HL-60/S4 treated with retinoic acid at 250 ng/mL for 4 days and 3 days (cell line): ENCODE results near the gene ITGB6.

Source experiments
- in situ Hi-C: fragments of 300-500 bp; cut with MboI; formaldehyde crosslinking; loops from 2 replicates; pipeline ENCODE4 v1.7.0; 2022; ENCODE audit warnings: low sequenced_read_pairs

ITGB6 gene

GRCh38 chr2:160105366-160105765, 94.7 kb downstream of the ITGB6 start:
- in situ Hi-C loops, result loop anchor here (25.0 kb wide), 1 partner anchor 907 kb away; no protein-coding TSS in a partner anchor

GRCh38 chr2:160104115-160104514, 96.0 kb downstream of the ITGB6 start:
- in situ Hi-C loops, result loop anchor here (25.0 kb wide), 1 partner anchor 908 kb away; no protein-coding TSS in a partner anchor

DNA sequence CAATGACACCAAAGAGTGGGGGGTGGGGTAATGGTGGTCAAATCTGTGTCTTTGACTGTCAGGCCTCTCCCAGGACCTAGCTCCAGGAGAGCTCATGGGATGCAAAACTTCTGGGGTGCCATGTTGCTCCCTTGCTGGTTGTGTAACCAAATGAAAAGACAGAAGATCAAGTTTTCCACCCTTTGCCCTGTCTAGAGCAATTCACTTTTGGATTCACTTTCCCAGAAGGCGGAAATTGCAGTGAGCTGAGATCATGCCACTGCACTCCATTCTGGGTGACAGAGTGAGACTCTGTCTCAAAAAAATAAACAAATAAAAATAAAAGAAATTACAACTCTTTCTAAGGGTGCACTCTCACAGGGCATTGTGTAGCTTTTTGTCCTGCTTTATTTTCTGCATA, 102.7 kb downstream of the ITGB6 start:
- in situ Hi-C loops, result no loop called here

DNA sequence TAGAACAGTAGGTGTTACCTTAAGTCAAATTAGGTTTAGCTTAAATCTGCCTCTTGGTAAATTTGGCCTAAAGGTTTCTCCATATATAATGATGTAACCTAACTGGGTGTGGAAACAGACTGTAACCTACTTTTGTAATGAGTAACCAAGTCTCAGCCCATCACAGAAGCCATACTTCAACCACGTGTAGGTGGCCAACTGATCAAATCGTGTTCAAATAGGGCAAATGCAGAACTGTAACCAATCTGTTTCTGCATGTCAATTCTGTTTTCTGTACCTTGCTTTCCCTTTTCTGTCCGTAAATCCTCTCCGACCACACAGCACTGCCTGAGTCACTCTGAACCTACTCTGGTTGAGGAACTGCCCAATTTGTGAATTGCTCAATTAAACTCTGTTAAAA, 103.7 kb downstream of the ITGB6 start:
- in situ Hi-C loops, result no loop called here

DNA sequence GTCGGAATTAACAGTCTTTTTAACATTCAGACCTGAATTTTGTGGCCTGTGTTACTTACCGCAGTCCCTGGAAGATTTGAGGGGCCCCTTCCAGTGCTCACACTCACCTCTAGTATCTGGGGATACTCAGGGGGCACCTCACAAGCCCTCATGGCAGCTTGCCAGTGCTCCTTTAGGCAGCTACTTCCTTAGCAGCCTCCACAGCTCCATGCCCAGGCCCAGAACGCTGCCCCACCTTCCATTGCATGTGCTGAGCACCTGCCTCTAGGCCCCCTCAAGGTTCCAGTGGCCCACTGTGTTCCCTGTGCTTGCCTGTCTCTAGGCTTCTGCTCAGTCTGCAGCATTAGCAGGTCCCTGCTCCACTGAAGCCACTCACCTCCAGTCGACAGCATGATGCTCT, 107.6 kb downstream of the ITGB6 start:
- in situ Hi-C loops, result no loop called here

GRCh38 chr2:160091381-160091780, 108.7 kb downstream of the ITGB6 start:
- in situ Hi-C loops, result no loop called here

- in situ Hi-C loops, result no loop called here
These were observed 112.0 kb downstream of the ITGB6 start for GRCh38 chr2:160087854-160088745.

DNA sequence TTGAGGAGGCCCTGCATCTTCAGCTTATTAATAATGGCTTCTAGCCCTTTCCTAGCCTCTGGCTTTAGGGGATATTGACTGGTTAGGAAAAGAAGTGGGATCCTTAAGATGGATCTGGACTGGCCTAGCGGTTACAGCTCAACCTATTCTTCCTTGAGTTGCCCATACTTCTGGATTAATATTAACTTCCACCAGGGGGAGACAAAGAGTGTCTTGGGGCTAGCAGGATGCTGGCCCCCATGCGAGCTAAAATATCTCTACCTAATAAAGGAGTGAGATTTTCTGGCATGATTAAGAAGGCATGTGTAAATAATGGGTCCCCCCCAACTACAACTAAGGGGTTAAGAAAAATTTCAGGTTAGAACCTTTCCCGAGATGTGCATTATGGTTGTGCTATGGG, 114.4 kb downstream of the ITGB6 start:
- in situ Hi-C loops, result no loop called here

- in situ Hi-C loops, result no loop called here
These were observed 121.9 kb downstream of the ITGB6 start for GRCh38 chr2:160077912-160078810.

DNA sequence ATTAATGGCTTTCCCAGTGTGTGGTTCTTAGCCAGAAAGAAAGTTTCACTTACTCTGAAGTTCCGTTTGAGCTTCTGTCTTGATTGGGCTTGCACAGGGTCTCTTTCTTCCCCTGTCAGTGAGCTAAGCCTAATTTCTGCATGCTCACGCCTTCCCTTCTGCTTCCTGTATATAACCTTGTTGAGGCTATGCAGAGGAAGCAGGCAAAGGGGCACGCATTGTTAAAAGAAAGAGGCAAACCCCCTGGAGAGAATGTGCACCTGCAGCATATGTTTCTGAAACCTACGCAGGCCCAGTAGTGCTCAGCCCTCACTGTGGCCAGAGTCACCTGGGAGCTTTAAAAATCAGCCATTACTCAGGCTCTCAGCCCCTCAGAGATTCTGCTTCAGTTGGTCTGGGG, 123.2 kb downstream of the ITGB6 start:
- in situ Hi-C loops, result no loop called here

DNA sequence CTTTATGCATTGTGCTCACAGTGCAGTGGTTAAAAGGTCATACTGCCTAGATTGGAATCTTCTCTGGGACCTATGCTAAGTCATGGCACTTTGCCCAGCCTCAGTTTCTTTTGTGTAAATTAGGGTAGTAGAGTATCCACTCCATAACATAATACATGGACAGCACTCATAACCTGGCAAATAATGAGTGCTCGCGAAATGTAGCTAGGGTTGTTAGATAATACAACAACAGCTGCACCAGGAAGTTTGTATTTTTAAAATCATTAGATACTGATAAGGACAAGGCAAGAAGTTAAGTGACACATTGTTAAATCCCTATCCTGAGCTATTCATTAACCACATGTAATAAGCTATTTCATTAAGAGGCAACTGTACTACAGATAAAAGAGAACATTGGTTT, 123.8 kb downstream of the ITGB6 start:
- in situ Hi-C loops, result no loop called here

- in situ Hi-C loops, result no loop called here
These were observed 124.9 kb downstream of the ITGB6 start for GRCh38 chr2:160075171-160075570.

DNA sequence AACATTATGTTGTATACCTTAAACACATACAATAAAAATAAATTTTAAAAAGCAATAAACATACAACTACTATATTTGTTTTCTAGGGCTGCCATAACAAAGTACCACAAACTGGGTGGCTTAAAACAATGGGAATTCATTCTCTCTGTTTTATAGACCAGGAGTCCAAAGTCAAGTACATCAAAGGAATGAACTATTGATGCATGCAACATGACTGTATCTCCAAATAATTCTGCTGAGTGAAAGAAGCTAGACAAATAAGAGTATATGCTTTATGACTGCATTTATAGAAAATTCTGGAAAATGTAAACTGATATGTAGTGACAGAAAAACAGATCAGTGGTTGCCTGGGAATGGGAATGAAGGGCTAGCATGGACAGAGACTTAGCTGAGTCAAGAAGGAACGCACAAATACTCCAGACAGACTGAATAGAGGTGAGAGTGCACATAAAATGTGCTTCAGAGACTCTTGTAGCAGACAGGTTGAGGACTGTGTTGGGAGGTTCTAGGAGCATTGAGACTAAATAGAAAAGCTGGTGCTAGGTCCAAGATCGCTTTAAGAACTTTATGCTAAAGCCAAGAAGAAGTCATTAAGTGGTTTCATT, 126.7 kb downstream of the ITGB6 start:
- in situ Hi-C loops, result no loop called here

DNA sequence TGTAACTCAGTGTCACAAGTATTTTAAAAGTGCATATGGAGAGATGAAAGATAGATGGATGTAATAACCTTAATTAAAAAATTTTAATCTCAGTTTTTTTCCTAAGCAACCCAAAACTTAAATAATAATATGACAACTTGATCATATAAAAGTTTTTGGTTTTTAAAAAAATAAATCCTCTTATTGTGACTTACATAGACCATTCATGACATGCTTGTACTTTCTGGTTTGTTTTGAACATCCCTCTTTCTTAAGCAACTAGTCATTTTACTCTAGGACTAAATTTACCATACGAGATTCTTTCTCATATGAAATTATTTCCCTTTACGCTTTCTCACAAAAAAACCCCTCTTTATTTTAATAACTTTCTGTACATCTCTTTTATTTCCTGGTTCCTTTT, 131.2 kb downstream of the ITGB6 start:
- in situ Hi-C loops, result no loop called here

DNA sequence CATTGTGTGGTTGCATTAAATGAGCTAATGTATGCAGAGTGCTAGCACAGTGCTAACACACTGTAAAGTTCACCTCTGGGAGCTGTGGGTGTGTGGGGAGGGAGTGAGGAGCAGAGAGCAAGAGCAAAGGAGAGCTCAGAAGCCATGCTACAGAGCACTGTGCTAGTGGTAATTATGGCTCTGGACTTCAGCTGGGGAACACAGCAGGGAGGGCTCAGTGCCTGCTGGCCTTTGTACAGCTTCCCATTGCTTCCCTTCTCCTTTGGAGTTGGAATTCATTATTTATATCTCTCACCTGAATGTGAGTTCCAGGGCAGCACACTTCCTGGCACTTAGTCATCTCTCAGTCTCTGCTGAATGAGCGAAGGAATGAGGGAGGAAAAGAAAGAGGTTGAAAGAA, 135.2 kb downstream of the ITGB6 start:
- in situ Hi-C loops, result no loop called here

DNA sequence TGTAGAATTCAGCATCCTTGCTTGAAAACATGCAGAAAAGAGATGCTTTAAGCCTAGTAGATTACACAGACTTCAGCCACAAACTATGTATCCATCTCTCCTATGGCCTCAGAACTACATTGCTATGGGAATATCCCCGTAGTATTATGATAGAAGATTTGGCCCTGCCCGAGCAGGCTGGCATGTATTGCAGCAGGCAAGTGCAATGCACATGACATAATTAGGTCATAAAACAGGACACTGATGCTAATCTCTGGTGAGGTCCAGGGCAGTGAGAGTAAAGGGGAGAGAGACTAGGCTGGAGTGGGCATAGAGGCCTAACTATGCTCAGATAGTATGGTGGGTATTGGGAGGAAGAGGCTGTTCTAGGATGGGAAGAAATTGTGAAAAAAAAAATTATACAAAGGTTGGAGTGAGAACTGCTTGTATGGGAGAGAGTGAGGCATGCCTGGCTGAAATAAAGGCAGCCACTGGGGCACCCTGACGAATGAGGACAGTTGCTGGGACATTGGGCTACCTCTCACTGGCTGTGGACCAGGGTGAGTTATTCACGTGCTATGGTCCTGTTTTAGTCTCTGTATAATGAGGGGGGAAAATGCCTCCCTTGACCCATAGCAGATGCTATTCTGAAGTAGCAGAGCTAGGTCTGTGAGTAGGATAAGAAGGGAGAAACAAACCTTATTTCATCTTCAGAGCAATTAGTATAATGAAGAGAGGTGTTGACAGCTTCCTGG, 136.0 kb downstream of the ITGB6 start:
- in situ Hi-C loops, result no loop called here

DNA sequence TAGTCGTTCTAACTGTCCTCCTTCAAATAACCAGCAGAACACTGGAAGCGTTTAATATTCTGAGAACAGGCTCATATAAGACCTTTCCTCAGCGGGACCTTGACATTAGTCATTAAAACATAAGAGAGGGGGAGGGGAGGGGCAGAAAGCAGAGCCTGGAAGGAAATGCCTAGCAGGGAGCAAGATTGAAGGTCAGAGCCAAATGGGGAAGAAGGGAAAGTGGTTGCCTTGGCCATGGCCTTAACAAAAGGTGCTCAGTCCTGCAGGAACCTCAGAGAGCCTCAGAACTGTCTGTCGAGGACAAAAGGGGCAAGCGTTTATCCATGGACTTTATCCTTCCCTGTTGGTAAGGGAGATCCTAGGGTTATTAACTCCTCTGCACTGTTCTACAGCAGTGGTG, 136.8 kb downstream of the ITGB6 start:
- in situ Hi-C loops, result no loop called here

DNA sequence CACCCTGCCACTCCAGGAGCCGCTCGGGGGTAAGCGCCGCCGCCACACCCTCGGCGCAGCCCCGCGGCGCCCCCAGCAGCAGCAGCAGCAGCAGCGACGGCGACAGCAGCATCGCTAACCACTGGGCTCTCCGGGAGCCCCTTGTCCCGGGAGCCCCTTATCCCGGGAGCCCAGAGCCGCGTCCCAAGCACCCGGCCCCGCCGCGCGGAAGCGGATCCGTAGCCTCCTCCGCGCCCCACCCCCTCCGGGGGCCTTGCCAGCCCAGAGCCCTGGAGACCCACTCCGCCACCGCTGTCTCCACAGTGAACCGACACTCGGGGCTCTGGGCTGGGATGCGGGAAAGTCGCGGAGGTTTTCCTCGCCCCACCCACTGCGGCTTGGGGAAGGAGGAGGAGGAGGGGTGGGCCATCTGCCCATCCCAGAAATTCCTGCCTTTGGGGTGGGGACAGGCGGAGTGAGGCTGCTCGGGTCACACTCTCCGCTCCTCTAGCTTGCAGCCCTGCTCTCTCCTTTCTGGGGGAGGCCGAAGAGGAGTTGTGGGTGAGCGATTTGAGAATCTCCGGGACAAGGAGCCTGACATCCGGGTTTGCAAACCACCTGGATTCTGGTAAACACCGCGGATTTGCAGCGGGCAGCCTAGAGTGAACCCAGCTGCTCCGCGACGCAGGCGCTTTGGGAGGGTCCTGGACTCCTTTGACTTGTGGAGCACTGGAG, 137.6 kb downstream of the ITGB6 start, which contains the start of gene PLA2R1:
Gene PLA2R1 (minus strand): TSS at position 324 of the 714 bp plus-strand sequence. CDS start 212 bp downstream, at position 112.
- in situ Hi-C loops, result no loop called here

DNA sequence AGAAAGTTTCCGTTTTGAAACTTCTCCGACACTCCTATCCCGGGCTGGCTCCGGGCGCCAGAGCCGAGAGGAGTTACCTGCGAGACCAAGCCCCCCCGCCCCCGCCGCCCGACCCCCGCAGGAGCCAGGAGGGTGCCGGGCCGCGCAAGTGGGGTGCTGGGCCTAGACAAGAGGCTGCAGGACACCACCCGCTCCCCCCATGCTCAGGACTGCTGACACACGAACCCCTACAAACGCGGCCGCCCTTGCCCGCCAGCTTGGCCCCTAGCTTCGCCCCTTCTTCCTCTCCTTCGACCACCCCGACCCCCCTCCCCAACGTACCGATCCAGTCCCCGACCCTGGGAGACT, 138.2 kb downstream of the ITGB6 start:
- in situ Hi-C loops, result no loop called here

GRCh38 chr2:160061533-160061932, 138.5 kb downstream of the ITGB6 start:
- in situ Hi-C loops, result no loop called here
